OCI-M1 (cell line): Measurements from ENCODE around the gene DNAJC8.

ENCODE experiments used
- DNase-seq: peaks from one replicate; lab custom pipeline; 2025; lab: John Stamatoyannopoulos, UW

The DNAJC8 gene

DNA sequence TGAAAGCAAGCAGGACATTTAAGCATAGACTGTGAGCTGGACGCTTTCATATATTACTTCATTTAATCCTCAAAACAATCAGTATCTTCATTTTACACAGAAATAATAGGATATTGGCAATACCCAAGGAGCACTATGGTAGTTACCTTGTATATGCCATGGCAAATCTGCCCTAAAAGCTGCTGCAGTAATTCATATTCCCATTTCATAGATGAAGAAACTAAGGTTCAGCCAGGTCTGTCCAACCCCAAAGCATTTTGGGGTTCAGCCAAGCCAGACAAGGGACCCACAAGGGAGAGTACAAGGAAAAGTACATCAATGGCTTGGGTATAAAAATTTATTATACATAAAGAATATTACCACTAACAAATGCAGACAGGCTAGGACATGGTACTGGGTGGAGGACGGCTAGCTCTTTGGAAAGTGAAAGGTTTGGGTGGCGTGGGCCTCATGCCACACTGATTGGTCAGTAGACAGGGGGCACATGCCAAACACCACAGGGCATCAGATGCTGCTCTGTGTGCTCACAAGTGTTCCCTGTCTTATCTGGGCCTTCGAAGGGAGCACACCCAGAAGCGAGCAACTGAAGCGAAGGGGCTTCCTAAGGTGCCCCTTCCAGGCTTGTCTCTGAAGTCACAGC lies 32.5 kb downstream of the DNAJC8 start:
- DNase-seq: no peak

DNA sequence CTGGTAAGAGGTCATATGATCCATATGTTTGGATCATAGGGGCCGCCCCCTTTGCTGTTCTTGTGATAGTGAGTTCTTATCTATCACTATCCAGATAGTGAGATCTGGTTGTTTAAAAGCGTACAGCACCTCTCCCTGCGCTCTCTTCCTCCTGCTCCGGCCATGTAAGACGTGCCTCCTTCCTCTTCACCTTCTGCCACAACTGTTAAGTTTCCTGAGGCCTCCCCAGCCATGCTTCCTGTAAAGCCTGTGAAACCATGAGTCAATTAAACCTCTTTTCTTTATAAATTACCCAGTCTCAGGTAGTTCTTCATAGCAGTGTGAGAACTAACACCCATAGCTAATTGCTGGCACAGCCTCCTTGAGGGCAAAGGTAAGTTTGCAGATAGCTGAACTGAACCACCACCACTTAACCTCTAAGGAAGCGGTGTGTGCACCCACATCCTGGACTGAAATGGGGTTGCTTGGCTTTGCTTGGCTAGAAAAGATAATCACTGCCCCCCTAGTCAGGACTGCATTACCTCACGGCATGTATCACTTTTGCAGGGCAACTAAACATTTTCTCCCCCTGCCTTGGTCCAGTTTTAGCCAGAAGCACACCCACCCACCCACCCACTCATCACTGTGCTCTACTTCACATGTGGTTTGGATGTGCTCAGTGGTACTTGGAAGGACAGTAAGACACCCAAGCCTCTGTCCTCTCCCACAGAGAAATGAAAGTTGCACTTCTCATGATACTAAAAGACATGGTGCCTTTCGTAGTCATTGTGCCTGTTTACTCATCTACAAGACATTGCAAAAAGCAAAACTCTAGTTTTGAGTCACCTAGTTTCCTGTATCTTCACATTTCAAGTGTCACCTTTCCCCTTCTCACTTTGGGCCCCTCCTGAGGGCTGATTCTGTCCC lies 33.2 kb downstream of the DNAJC8 start:
- DNase-seq: no peak

DNA sequence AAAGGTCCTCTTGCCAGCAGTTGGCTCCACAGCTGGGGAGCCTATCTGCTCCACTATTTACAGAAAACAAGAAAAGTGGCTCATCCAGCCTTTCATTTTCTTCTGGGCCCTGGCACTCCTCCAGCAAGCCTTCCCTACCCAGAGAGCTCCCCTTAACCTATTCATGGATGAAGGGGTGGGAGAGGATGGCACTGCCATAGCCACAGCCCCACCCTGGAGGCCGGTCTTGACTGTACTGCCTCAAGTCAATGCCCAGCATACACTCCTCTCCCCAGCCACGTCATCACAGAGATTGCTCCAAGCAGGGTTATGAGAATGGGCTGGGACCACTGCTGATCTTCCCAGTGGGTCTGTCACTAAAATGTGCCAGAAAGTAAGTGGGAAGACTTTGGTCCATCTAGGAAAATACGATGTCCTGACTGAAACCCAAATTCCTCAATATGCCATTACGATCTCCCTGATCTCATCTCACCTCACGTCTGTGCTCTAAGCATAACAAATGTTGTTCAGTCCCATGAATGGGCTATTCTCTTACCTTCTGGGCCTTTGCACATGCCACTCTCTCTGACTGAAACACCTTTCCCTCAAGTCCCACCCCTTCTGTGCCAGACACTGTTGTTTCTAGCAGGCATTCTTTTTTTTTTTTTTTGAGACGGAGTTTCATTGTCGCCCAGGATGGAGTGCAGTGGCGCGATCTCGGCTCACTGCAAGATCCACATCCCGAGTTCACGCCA lies 35.0 kb downstream of the DNAJC8 start:
- no peak for DNase-seq

DNA sequence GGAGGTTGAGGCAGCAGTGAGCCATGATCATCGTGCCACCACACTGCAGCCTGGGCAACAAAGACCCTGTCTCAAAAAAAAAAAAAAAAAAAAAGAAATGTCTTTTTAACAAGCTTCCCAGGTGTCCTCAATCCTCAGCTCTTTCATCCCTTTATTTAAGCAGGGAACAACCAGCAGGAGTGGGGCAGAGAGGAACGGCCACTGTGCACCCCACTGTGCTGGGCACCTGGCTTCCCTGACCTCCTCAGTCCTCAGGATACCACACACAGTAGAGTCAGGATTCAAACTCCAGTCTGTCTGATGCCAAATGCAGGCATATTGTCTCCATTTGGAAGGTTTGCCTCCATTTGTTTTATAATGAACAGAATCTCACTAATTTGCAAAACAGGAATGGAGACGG lies 36.5 kb downstream of the DNAJC8 start:
- DNase-seq: no peak

DNA sequence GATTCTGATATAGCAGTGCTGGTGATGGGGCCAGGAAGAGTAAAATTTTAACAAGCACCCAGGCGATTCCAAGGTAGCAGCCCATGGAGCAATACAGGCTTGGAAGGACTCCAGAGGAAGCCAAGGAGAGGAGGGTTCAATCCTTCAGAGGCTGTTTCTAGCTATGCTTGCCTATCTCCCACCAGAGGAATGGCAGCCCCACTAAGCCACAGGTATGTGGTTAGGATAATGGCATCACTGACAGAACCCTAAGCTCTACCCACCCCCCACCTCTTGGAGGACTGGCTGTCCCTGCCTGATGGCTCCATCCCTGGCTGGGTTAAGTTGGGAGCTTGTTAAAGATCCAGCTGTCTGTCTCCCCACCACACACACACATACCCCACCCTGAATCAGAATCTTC lies 37.0 kb downstream of the DNAJC8 start:
- DNase-seq: no peak

DNA sequence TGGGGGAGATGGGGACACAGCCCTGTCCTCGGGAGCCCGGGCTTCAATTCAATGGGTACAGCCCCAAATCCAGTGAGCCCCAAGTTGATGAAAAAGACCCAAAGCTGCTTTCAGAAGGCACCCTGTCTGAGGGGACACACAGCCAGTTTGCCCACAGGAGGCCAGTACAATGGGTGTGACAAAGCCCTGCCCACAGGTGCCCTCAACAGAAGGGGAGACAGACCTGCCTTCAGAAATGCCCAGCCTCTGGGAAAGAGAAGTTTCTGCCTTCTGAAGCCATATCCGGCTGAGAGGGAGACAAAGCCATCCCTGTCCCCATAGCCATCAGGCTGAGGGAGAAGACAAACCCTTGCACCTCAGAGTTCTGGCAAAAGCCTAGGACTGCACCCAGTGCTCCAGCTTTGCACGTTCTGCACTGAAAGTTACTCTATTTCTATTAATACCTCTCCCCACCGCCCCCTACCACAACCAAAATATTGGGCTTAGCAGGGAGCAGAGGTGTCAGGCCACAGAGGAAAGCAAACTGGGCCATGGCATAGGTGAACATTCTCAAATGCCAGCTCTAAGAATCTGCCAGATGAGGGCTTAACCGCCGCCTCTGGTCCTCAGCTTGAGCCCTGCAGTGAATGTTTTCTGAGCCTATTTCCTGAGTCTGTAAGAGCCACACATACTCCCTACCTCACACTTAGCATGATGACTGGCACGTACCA lies 38.3 kb downstream of the DNAJC8 start:
- DNase-seq: no peak

DNA sequence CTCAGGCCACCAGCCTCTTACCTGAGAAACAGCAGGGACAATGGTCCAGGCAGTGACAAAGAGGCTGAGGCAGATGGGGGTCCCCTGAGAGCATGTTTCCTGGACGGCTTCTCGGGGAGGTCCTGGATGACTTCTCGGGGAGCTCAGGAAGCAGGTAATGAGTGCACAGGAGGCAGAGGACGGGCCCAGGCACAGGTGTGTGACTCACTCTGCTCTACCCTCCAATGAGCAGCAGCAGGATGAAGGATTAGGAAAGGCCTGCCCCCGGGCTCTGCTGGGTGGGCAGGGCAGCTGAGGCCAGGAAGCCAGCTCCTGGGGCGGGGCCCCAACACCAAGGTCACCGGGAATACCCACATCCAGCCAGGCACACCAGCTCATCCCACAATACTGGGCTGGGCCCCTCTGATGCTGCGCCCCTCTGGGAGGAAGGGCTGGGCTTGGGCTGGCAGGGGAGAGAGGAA lies 39.1 kb downstream of the DNAJC8 start:
- DNase-seq: no peak

DNA sequence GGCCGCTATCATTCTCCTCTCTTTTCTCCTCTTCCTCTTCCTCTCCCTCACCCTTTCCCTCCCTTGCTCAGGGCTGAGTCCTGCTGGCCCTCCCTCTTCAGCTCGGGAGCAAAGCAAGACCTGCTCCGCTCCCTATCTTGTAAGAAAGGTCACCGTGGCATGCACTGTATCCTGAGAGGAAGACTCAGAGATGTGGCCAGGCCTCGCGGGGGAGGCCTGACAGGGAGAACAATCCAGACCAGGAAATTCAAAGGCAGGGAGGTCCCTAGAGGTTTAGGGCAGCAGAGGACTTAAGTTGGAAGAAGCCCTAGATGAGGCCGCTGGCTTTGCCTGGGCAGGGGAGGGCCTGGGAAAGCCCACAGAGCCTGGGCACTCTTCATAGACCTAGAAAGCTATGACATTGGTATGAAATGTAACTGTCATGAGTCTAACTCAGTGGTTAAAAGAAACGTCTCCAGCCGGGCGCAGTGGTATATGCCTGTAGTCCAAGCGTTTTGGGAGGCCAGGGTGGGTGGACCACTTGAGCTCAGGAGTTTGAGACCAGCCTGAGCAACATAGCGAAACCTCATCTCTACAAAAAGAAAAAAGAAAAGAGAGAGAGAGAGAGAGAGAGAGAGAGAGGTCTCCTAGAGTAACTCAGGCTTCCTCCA lies 41.7 kb downstream of the DNAJC8 start:
- DNase-seq: peak; percentile 14

DNA sequence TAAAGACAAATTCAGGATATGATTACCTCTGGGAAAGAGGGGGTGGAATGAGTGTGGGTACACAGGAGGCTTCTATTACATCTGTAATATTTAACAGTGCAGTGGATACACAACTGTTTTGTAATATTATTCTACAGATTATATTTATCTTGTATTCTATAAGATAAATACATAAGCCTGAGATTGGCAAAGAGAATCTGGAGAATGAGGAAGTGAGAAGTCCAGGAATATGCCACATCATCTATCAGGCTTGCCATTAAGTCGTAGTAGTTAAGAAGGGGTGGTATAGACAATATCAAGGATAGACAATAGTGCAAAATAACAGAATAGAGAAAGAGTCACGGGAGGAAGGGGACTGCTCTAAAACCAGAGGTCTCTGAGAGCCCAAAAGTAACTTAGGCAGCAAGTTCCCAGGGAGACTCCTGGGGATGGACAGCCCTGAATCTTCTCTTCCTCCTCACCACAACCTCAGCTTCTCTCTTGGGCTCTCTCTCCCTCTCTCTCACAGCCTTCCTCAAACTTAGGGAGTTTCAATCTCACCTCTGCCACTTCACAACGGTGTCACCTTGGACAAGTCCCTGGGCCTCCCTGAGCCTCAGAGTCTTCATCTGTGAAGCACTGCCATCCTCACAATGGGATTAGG lies 42.4 kb downstream of the DNAJC8 start:
- DNase-seq: peak; percentile 62

DNA sequence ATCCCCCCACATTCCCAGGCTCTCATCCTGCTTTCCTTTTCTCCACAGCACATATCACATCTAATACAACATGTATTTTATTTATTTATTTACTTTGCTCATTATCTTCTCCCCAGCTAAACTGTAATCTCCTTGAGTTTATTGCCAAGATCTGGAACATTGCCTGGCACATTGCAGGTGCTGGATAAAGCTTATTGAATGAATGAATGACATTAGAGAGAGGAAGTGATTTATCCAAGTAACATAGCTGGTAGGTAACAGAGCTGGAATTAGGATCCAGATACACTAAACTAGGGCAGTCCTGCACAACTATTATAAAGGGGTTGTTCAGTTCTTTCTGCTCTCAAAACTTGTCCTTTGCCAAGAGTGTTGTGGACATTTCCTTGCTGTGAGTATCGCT lies 47.8 kb downstream of the DNAJC8 start:
- DNase-seq: no peak

DNA sequence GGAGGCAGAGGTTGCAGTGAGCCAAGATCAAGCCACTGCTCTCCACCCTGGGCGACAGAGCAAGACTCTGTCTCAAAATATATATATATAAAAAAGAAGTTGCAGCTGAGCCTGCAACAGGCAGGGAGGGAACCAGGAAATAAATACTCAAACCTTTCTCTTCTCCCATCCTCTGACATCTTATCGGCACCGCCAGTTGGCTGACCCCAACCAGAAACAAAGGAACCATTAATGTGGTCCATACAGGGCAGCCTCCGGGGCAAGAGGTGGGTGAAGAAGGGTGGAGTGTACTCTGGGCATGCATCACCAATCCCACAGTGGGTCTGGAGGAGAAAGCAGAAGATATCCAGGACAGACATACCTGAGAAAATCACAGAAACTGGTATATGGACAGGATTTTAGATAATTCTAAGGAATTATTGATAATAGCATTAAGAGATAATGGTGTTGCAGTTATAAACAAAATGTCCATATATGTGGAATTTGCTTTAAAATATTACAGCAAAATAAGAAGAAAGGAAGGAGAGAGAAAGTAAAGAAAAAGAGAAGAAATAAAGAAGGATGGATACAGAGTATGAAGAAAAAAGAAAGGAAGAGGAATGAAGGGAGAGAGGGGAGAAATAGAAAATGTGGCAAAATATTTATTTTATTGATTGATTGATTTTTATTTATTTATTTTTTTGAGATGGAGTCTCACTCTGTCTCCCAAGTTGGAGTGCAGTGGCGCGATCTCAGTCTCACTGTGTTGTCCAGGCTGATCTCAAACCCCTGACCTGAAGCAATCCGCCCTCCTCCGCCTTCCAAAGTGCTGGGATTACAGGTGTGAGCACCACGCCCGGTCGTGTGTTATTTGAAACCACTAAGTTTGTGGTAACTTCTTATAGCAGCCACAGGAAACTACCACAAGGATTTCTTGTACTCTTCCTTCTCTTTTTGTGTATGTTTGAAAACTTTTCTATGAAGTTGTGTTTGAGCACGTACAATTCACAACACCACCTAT lies 52.2 kb downstream of the DNAJC8 start:
- DNase-seq: peak; percentile 19

DNA sequence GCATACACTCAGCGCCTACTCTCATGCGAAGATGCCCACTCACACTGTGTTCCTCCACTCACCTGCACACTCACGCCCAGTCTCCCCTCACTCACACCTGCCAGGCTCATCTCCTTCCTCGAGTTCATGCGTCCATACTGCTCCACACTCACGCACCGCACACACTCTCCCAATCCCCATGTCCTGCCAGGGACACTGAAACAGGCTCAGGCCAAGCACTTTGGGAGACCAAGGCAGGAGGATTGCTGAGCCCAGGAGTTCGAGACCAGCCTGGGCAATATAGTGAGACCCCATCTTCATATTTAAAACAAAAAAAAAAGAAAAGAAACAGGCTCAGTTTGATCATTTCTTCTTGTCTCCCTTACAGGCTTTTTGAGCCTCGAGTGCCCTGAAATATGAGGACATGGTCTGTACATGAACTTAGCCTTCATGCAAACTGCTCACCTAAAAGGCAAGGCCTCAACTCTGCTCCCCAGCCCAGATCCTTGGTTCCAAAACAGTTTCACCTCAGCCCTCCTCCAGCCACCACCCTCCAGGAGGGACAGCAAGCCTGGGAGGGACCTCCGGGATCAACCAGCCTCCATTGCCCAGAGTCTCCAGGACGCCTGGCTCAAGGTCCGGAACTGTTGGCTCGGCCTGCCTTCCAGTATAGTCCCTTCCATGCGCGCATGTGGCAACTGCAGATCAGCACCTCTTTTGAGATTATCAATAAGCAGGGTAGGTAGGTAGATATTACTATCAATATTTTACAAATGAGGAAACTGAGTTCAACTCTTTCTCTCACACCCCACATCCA lies 53.9 kb downstream of the DNAJC8 start:
- DNase-seq: no peak

DNA sequence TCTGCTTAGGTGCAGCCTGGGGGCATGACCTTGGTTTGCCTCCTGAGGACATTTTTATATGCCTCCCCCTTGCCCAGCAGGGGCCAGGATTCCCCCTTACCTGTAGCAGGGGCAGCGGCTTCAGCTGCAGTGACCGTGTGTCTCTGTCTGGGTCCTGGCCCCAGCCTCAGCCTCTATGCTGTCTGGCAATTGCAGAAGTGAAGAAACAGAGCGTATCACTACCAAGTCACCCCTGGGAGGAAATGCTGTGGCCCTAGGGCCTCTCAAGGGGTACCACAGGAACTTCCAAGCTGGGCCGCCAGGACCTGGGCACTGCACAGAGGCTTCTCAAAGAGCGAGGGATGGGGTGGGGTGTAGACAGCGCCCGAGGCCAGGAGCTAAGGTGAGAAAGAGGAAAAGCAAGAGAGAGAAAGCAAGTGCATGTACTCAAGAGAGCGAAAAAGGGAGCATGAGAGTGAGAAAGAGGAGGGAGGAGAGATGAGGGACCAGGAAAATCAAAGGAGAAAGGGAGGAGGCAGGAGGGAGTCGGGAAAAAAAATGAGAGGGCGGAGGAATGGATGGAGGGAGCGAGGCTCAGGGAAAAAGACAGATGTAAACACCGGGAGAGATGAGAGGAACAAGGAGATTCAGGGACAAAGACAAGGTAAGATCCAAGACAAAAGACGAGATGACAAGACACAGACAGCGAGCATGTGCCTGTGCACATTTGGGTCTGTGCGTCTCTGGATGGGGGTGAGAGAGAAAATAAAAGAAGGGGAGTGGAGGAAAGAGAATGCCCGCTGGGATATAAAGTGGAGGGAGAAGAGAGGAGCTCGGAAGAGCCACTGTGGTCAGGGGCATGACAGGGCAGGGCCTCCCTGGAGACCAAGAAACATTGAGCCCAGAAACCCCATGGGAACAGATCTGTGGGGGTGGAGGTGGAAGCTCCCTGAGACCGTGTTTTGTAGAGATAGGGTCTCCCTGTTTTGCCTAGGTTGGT lies 56.0 kb downstream of the DNAJC8 start, which contains the start of gene PTAFR:
TSS of gene PTAFR (minus strand) at position 199 of the 979 bp plus-strand sequence. CDS start 25,669 bp downstream, outside the sequence.
- no peak for DNase-seq

DNA sequence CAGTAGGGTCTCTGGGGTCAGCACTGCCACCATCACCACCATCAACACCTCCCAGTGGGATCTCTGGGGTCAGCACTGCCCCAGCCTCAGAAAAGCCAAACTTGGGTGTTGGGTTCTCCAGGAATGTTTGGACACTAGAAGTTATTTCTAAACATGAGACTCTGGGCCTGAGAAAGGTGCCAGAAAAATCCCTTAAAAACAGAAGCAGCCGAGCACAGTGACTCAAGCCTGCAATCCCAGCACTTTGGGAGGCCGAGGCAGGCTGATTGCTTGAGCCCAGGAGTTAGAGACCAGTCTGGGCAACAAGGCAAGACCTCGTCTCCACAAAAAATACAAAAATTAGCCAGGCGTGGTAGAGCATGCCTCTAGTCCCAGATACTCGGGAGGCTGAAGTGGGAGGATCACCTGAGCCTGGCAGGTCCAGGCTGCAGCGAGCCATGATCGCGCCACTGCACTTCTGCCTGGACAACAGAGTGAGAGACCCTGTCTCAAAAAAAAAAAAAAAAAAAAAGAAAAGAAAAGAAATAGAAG lies 56.8 kb downstream of the DNAJC8 start:
- no peak for DNase-seq

DNA sequence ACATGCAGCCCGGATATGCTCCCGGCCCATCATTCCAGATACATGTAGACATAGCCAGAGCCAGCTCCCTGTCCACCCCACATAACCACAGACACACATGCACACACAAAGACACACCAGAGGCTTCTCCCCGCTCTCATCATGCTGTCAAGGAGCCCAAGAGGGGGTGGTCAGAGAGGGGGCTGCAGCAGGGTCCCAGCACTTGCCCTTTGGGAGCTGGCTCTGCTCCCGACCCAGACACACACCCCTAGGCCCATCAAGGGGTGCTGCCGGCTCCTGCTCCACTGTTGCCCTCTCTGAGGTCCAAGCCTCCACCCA lies 58.9 kb downstream of the DNAJC8 start:
- DNase-seq: no peak

DNA sequence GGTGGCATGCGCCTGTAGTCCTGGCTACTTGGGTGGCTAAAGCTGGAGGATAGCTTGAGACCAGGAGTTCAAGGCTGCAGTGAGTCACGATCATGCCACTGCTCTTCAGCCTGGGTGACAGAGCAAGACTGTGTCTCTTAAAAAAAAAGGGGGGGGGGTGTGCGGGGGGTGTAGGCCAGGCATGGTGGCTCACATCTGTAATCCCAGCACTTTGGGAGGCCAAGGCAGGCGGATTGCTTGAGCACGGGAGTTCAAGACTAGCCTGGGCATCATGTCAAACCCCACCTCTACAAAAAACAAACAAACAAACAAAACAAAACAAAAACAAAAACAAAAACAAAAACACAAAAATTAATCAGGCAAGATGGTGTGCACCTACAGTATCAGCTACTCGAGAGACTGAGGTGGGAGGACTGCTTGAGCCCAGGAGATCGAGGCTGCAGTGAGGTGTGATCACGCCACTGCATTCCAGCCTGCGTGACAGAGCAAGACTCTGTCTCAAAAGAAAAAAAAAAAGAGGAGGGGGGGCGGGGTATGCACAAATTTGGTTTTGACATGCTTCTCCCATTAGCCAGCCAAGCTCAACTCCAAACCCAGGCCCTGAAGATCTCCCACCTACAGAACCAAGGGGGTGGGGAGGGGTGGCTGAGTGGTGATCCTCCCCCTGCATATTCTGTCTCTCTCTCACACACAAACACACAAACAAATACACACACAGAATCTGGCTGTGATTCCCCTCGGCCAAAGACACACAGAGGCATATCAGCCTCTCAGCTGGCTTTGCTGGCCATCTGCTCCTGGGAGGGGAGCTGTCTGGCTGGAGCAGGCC lies 59.5 kb downstream of the DNAJC8 start:
- no peak for DNase-seq
